Vagina (tissue), 2 donors: ENCODE measurements around the gene TENT4A. TPM values are rescaled to one million over a fixed set of nuclear protein-coding genes. Genes with fewer than 3 reads are reported as not detected.

Source experiments
- DNase-seq, 2 donors: peaks; one replicate each; pipeline ENCODE4 v3.0.0-alpha.2; 2017; ENCODE audit errors: extremely low spot score in 2 of 2
- H3K27ac ChIP-seq: fragments of 200-600 bp; sonication (generic); one replicate; pipeline ENCODE4 v1.5.1; 2019
- H3K27me3 ChIP-seq: fragments of 200-600 bp; sonication (generic); one replicate; pipeline ENCODE4 v1.5.1; 2019
- H3K36me3 ChIP-seq, 2 donors: fragments of 200-600 bp; sonication (generic); one replicate each; pipeline ENCODE4 v1.5.1; 2017 to 2019
- H3K4me1 ChIP-seq: fragments of 200-600 bp; sonication (generic); one replicate; pipeline ENCODE4 v1.5.1; 2019
- H3K4me3 ChIP-seq, 2 donors: fragments of 200-600 bp; sonication (generic); 1 replicate in 1 of 2; 2 replicates in 1 of 2; pipeline ENCODE4 v1.5.1; 2016 to 2019
- H3K9me3 ChIP-seq: fragments of 200-600 bp; sonication (generic); one replicate; pipeline ENCODE4 v1.5.1; 2019
- CTCF ChIP-seq, 3 experiments: fragments of 450-650 bp in 2 of 3; fragments of 200-600 bp in 1 of 3; sonication (generic) in 1 of 3; IDR thresholded peaks; one replicate each; pipeline ENCODE4 v1.5.1; 2017 to 2019; ENCODE audit warnings: antibody characterized with exemption in 3 of 3, mild to moderate bottlenecking in 2 of 3, moderate library complexity in 2 of 3
- POLR2A ChIP-seq, 2 donors: fragments of 450-650 bp; IDR thresholded peaks; one replicate each; pipeline ENCODE4 v1.6.1; 2017; ENCODE audit warnings: antibody characterized with exemption in 2 of 2, mild to moderate bottlenecking in 2 of 2, moderate library complexity in 2 of 2
- POLR2AphosphoS5 ChIP-seq, 2 donors: sonication (generic); formaldehyde crosslinking; IDR thresholded peaks; one replicate each; pipeline ENCODE4 v1.9.0; 2017; ENCODE audit warnings: antibody characterized with exemption in 2 of 2, mild to moderate bottlenecking in 2 of 2, low read depth in 1 of 2; ENCODE audit not compliant: insufficient read depth in 1 of 2
- intact Hi-C: fragments of 100-400 bp; cut with DNase I; formaldehyde crosslinking; loops from one replicate; pipeline ENCODE4 v1.15.1; 2023
- total RNA-seq: library from RNA; depleted of rRNA; stranded (reverse); fragments of >200 nt; gene quantifications from one replicate; pipeline ENCODE4 v1.2.3, GENCODE V29; 2016

The TENT4A gene
- total RNA-seq, 1 donor from 2014 or later, result 38.1 TPM

DNA sequence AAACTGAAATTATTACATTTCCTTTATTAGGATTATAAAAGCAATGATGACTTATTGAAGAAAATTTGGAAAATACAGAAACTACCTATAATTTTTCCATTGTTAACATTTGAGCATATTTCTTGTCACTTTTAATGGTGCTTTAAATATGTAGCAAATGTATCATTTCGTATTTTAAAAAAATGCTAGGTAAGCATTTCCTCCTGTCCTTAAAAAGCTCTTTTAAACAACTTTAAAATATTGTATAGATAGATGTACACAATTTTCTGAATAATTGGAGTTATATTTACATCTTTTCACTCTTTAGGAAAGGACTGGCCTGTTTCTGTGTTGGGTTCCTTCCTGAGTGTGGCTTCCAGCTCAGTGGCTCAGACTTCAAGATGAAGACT is 15.6 kb downstream of the TENT4A start:
- no peak for DNase-seq
- Histone ChIP-seq H3K36me3 (no peaks in the 10 kb centered on the region), H3K9me3 (no peaks in the 10 kb centered on the region), H3K4me3 (no peak overlapping the region), H3K27ac (no peak overlapping the region), H3K4me1 (peaks cover 85% of the 10 kb centered on the region), H3K27me3 (no peaks in the 10 kb centered on the region)
- intact Hi-C loops, result no loop called here
- TF ChIP-seq CTCF (IDR thresholded peaks at IDR 0.05) (no peak), POLR2AphosphoS5 (IDR thresholded peaks at IDR 0.05; ENCODE audit: insufficient read depth in 1 of 2, low read depth in 1 of 2) (no peak), POLR2A (IDR thresholded peaks at IDR 0.05) (no peak)

DNA sequence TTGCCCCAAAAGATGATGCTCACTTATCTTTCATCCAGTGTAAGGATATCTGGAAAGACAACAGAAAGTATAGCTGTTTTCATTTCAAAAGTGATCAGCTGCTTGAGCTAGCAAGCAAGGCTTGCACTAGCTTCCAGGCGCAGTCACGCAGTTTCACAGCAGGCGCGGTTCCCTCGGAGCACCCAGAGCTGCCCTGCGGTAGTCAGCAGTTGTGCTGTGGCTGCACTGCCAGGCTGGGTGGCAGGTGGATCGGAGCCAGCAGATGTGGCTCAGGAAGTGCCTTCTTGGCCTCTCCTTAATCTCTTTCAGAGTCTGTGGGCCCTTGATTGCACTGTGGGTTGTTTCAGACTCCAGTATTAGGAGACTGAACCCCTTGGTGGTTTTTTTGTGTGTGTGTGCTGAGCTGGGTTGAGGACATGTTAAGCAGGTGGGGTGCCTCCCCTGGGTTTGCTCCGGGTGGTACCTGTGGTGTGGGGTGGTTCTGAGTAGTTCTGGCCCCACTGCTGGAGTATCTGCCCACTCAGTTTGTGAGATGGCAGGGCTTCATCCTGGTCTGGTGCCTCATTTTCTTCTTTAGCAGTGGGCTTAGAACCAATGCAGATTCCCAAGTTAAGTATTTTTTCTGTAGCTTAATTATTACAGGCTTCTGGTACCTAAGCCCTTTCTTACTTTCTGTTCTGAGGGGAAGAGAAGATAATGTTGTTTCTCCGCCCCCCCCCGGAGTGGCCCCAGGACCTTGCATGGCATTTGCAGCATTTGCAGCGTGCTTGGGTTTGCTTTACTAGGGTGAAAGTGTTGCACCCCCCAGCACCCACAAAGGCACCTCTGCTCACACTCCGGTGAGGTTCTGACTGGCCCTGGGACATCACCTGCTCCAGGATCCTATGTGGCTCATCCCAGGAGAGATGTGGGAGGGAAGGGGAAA is 16.4 kb downstream of the TENT4A start:
- intact Hi-C loops, result no loop called here
- DNase-seq, result no peak
- H3K27me3 ChIP-seq, result no peaks in the 10 kb centered on the region
- peaks cover 91% of the 10 kb centered on the region for H3K4me1 ChIP-seq
- H3K4me3 ChIP-seq, result no peak overlapping the region
- H3K36me3 ChIP-seq, result no peaks in the 10 kb centered on the region
- no peaks in the 10 kb centered on the region for H3K9me3 ChIP-seq
- H3K27ac ChIP-seq, result no peak overlapping the region
- no peak for TF ChIP-seq POLR2A (IDR thresholded peaks at IDR 0.05)
- TF ChIP-seq CTCF (IDR thresholded peaks at IDR 0.05), result no peak
- no peak for TF ChIP-seq POLR2AphosphoS5 (IDR thresholded peaks at IDR 0.05; ENCODE audit: insufficient read depth in 1 of 2, low read depth in 1 of 2)

GRCh38 chr5:6730407-6730806 is 17.2 kb downstream of the TENT4A start:
- DNase-seq, result no peak
- Histone ChIP-seq H3K27me3 (no peaks in the 10 kb centered on the region), H3K4me1 (peaks cover 96% of the 10 kb centered on the region), H3K4me3 (no peak overlapping the region), H3K36me3 (no peaks in the 10 kb centered on the region), H3K9me3 (no peaks in the 10 kb centered on the region), H3K27ac (no peak overlapping the region)
- intact Hi-C loops, result no loop called here
- TF ChIP-seq POLR2AphosphoS5 (IDR thresholded peaks at IDR 0.05; ENCODE audit: insufficient read depth in 1 of 2, low read depth in 1 of 2) (no peak), POLR2A (IDR thresholded peaks at IDR 0.05) (no peak), CTCF (IDR thresholded peaks at IDR 0.05) (no peak)

DNA sequence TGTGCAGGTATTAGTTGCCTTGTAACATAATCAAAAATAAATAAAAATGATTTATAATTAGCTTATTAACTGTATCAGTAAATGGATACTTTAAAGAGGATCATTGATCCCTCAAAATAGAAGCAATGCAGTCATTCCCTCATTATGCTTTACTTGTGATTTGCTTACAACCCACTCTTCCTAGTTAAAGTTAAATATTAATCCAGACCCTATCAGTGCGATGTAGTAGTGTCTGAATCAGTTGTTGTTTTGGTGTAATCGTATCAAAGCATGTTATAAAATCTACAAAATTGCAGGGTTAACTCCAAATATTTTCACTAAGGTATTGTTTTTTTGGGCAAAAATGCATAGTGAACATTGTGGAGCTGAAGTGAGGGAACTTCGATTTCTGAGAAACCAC is 17.6 kb downstream of the TENT4A start:
- no peak for DNase-seq
- Histone ChIP-seq H3K27ac (no peak overlapping the region), H3K27me3 (no peaks in the 10 kb centered on the region), H3K4me1 (peaks cover 97% of the 10 kb centered on the region), H3K4me3 (no peak overlapping the region), H3K9me3 (no peaks in the 10 kb centered on the region), H3K36me3 (no peaks in the 10 kb centered on the region)
- TF ChIP-seq POLR2AphosphoS5 (IDR thresholded peaks at IDR 0.05; ENCODE audit: insufficient read depth in 1 of 2, low read depth in 1 of 2) (no peak), POLR2A (IDR thresholded peaks at IDR 0.05) (no peak), CTCF (IDR thresholded peaks at IDR 0.05) (no peak)
- intact Hi-C loops, result no loop called here
